ENCODE data around the gene SMOC2. TPM values are rescaled to one million over a fixed set of nuclear protein-coding genes. Genes with fewer than 3 reads are reported as not detected.

Gene SMOC2
- total and polyA plus RNA-seq, 7 donors = 12.3 to 90.3 (median 22.8) TPM

GRCh38 chr6:168438783-168439520 lies 2.0 kb upstream of the SMOC2 start:
- no peaks in the 10 kb centered on the region for H3K36me3 ChIP-seq (ENCODE audit: insufficient read depth in 1 of 2, low read depth in 1 of 2)
- no peaks in the 10 kb centered on the region for H3K9me3 ChIP-seq
- no peak overlapping the region for H3K4me3 ChIP-seq
- 63 to 80% (median 79%) methylated on average over 4 of the region's 4 CpGs for WGBS, 3 donors
- H3K4me1 ChIP-seq = no peaks in the 10 kb centered on the region
- intact Hi-C loops (cut with DNase I) = no loop called here
- no peak overlapping the region for H3K27ac ChIP-seq
- TF ChIP-seq CTCF (IDR thresholded peaks at IDR 0.05) = no peak
- no peak for ATAC-seq
- peaks cover 8 to 66% (median 12%) of the 10 kb centered on the region in 3 donors for H3K27me3 ChIP-seq (ENCODE audit: insufficient read depth in 3 of 3, low read length in 2 of 3)
- no peak for DNase-seq

DNA sequence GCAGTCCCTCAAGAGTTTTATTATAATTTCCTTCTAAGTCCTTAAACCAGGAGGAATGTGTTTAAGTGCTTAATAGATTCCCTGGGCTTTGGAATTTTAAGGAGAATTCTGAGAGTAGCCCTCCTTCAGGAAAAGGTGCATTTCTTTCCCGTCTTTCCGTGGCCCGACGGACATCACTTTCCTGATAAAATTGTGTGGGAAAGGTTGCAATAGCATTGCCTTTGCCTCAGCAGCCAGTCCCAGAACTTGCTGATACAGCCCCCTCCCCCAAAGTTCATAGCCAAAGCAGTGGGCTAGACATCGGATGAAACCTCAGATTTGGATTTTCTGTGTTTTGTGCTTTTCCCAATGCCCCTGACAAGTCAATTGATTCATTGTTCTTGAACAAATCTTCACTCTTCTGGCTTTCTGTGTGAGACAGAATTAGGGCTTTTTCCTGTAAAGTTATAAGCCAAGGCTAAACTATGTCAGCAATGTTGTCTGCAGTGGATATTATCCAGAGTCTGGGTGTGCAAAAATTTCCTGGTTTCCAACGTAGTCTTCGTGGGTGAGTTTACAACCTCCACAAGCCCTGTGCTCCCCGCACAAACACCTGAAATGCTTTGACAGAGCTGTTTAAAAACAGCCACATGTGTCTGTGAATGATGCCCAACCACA lies 1.1 kb upstream of the SMOC2 start:
- Histone ChIP-seq H3K36me3 (ENCODE audit: insufficient read depth in 1 of 2, low read depth in 1 of 2) (no peaks in the 10 kb centered on the region), H3K9me3 (no peaks in the 10 kb centered on the region), H3K4me1 (no peaks in the 10 kb centered on the region), H3K27me3 (ENCODE audit: insufficient read depth in 3 of 3, low read length in 2 of 3) (peaks cover 5 to 63% (median 12%) of the 10 kb centered on the region in 3 donors), H3K4me3 (no peak overlapping the region), H3K27ac (no peak overlapping the region)
- ATAC-seq (peak in 1 of 4 donors; percentile 16), DNase-seq (no peak)
- 50 to 53% (median 51%) methylated on average over 8 of the region's 8 CpGs for WGBS, 3 donors
- TF ChIP-seq CTCF (IDR thresholded peaks at IDR 0.05) = no peak
- intact Hi-C loops (cut with DNase I) = no loop called here

- Histone ChIP-seq H3K27me3 (ENCODE audit: insufficient read depth in 3 of 3, low read length in 2 of 3) (peaks cover 4 to 62% (median 12%) of the 10 kb centered on the region in 3 donors), H3K27ac (no peak overlapping the region)
- TF ChIP-seq CTCF (IDR thresholded peaks at IDR 0.05) = no peak
These were observed 729 bp downstream of the SMOC2 start for GRCh38 chr6:168441434-168442391.

GRCh38 chr6:168442646-168443045 lies 1.7 kb downstream of the SMOC2 start:
- H3K27me3 ChIP-seq (ENCODE audit: insufficient read depth in 3 of 3, low read length in 2 of 3) = peaks cover 4 to 69% (median 12%) of the 10 kb centered on the region in 3 donors
- WGBS, 3 donors = 63 to 77% (median 68%) methylated on average over 5 of the region's 5 CpGs
- H3K27ac ChIP-seq = no peak overlapping the region
- DNase-seq (no peak), ATAC-seq (no peak)
- no peak for TF ChIP-seq CTCF (IDR thresholded peaks at IDR 0.05)
- no peaks in the 10 kb centered on the region for H3K4me1 ChIP-seq
- H3K9me3 ChIP-seq = no peaks in the 10 kb centered on the region
- intact Hi-C loops (cut with DNase I) = no loop called here
- H3K4me3 ChIP-seq = peak overlapping the region; percentile 55
- no peaks in the 10 kb centered on the region for H3K36me3 ChIP-seq (ENCODE audit: insufficient read depth in 1 of 2, low read depth in 1 of 2)

More at GRCh38 chr6:168441434-168442391, 729 bp downstream of the SMOC2 start:
- Histone ChIP-seq H3K9me3 (no peaks in the 10 kb centered on the region), H3K4me3 (peak overlapping the region; percentile 55), H3K36me3 (ENCODE audit: insufficient read depth in 1 of 2, low read depth in 1 of 2) (no peaks in the 10 kb centered on the region), H3K4me1 (no peaks in the 10 kb centered on the region)
- no peak for DNase-seq
- WGBS, 3 donors = 3 to 5% (median 3%) methylated on average over 74 to 87 of the region's 87 CpGs
- peak in 2 of 4 donors; percentile 31 to 48 for ATAC-seq
- intact Hi-C loops (cut with DNase I) = no loop called here

Measured in psoas muscle (tissue), 8 donors.